ENCODE measurements around the gene POLR2B. TPM values are rescaled to one million over a fixed set of nuclear protein-coding genes. Genes with fewer than 3 reads are reported as not detected.

The POLR2B gene
- total RNA-seq, 1 experiment from 2014 or later, result 77.1 TPM

GRCh38 chr4:57048590-57049304, 70.1 kb downstream of the POLR2B start:
- DNase-seq, result peak in 1 of 2 experiments; percentile 41
- Histone ChIP-seq H3K9me2 (ENCODE audit: insufficient read depth) (no peaks in the 10 kb centered on the region; the same call in 1 of the 2 replicates), H3K27ac (no peak overlapping the region), H3K27me3 (ENCODE audit: insufficient read depth, low read depth) (no peaks in the 10 kb centered on the region), H3K4me1 (replicated peaks; ENCODE audit: insufficient read depth) (peaks cover 7% of the 10 kb centered on the region; the same call in 1 of the 2 replicates), H3K4me2 (no peak overlapping the region), H3K79me2 (ENCODE audit: low read depth) (no peaks in the 10 kb centered on the region), H3K36me3 (ENCODE audit: low read depth) (no peaks in the 10 kb centered on the region), H3K4me3 (no peak overlapping the region), H4K20me1 (ENCODE audit: insufficient read depth) (no peaks in the 10 kb centered on the region), H3K9me3 (ENCODE audit: insufficient read depth, low read depth) (no peaks in the 10 kb centered on the region), H3F3A (ENCODE audit: insufficient read depth, low read depth) (no peaks in the 10 kb centered on the region), H2AFZ (no peak overlapping the region)
- BruUV-seq (replicated peaks), result no TSS peak
- TF ChIP-seq EZH2 (IDR thresholded peaks at IDR 0.05; ENCODE audit: low read depth), result no peak
- TF ChIP-seq CTCF (conservative IDR thresholded peaks at IDR 0.05), result no peak
- intact Hi-C loops (cut with micrococcal nuclease; ENCODE audit: unreplicated experiment), result no loop called here
- CTCF ChIA-PET, result no interaction called here
- POLR2A ChIA-PET (ENCODE audit: unreplicated experiment), result interaction anchor here (0.6 kb wide), 1 partner anchor 62 kb away, joined by 3 read pairs; no protein-coding TSS in a partner anchor

DNA sequence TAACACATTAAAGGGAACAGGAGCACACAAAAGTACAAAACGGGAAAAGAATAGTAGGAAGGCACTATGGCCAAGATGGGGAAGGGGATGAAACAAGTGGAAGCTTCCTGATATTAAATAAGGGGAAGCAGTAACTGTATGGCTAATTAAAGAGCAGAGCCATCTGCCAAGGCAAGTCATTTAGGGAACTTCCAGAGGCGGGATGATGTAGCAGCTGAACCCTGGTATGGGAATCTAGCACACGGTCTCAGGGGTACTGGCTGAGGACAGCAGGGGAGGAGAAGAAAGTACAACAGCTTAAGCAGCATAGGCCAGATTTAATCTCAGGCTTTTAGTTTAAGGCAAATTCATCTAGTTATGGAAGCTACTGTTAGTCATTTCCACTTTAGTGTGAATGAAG, 72.4 kb downstream of the POLR2B start:
- no peak for DNase-seq
- H4K20me1 ChIP-seq (ENCODE audit: insufficient read depth), result no peaks in the 10 kb centered on the region
- POLR2A ChIA-PET (ENCODE audit: unreplicated experiment), result no interaction called here
- H3K27me3 ChIP-seq (ENCODE audit: insufficient read depth, low read depth), result no peaks in the 10 kb centered on the region
- H3K4me2 ChIP-seq, result no peak overlapping the region
- TF ChIP-seq EZH2 (IDR thresholded peaks at IDR 0.05; ENCODE audit: low read depth) (no peak), CTCF (conservative IDR thresholded peaks at IDR 0.05) (no peak)
- CTCF ChIA-PET, result no interaction called here
- no peak overlapping the region for H3K4me3 ChIP-seq
- H3K4me1 ChIP-seq (replicated peaks; ENCODE audit: insufficient read depth), result peaks cover 7% of the 10 kb centered on the region; the same call in 1 of the 2 replicates
- H3K27ac ChIP-seq, result no peak overlapping the region
- no peaks in the 10 kb centered on the region for H3F3A ChIP-seq (ENCODE audit: insufficient read depth, low read depth)
- H3K79me2 ChIP-seq (ENCODE audit: low read depth), result no peaks in the 10 kb centered on the region
- H3K36me3 ChIP-seq (ENCODE audit: low read depth), result no peaks in the 10 kb centered on the region
- intact Hi-C loops (cut with micrococcal nuclease; ENCODE audit: unreplicated experiment), result no loop called here
- H3K9me2 ChIP-seq (ENCODE audit: insufficient read depth), result no peaks in the 10 kb centered on the region; the same call in 1 of the 2 replicates
- no peaks in the 10 kb centered on the region for H3K9me3 ChIP-seq (ENCODE audit: insufficient read depth, low read depth)
- no TSS peak for BruUV-seq (replicated peaks)
- no peak overlapping the region for H2AFZ ChIP-seq

DNA sequence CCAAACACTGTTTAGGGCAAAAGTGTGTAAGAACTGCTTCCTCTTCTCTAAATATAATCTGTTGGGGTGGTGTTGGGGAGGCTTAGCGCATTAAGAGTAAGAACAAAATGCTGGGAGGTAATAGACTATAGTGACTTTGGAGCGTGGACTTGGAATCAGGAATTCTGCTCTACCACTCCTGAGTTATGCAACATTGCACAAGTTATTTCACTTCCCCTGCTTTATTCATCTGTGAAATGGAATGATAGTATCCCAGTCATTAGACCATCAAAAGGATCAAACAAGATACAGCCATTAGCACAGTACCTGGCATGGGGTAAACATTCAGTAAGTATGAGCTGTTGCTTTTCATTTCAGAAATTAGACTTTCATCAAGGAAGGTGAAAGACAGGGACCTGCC, 72.8 kb downstream of the POLR2B start:
- POLR2A ChIA-PET (ENCODE audit: unreplicated experiment), result no interaction called here
- Histone ChIP-seq H3K27ac (no peak overlapping the region), H3K9me3 (ENCODE audit: insufficient read depth, low read depth) (no peaks in the 10 kb centered on the region), H4K20me1 (ENCODE audit: insufficient read depth) (no peaks in the 10 kb centered on the region), H3K27me3 (ENCODE audit: insufficient read depth, low read depth) (no peaks in the 10 kb centered on the region), H3F3A (ENCODE audit: insufficient read depth, low read depth) (no peaks in the 10 kb centered on the region), H3K4me3 (no peak overlapping the region), H3K79me2 (ENCODE audit: low read depth) (no peaks in the 10 kb centered on the region), H3K36me3 (ENCODE audit: low read depth) (no peaks in the 10 kb centered on the region), H2AFZ (no peak overlapping the region), H3K4me2 (no peak overlapping the region), H3K4me1 (replicated peaks; ENCODE audit: insufficient read depth) (peaks cover 7% of the 10 kb centered on the region; the same call in 1 of the 2 replicates), H3K9me2 (ENCODE audit: insufficient read depth) (no peaks in the 10 kb centered on the region; the same call in 1 of the 2 replicates)
- BruUV-seq (replicated peaks), result no TSS peak
- no peak for DNase-seq
- no peak for TF ChIP-seq CTCF (conservative IDR thresholded peaks at IDR 0.05)
- no peak for TF ChIP-seq EZH2 (IDR thresholded peaks at IDR 0.05; ENCODE audit: low read depth)
- CTCF ChIA-PET, result no interaction called here
- intact Hi-C loops (cut with micrococcal nuclease; ENCODE audit: unreplicated experiment), result no loop called here

Measured in PC-9 (cell line).